ENCODE measurements around the gene RAD51B.
"Not testable (repeated sequence)": the region's sequence is repeated elsewhere in the genome, so short reads cannot be mapped to it uniquely, and the experiment has no call there.

The RAD51B gene

GRCh38 chr14:68089146-68089731, 269.7 kb downstream of the RAD51B start:
- no peaks in the 10 kb centered on the region for H3K9me3 ChIP-seq (ENCODE audit: insufficient read depth, low read length)
- H3K36me3 ChIP-seq (ENCODE audit: insufficient read depth, insufficient read length, low read length), result no peaks in the 10 kb centered on the region
- H3K27me3 ChIP-seq (ENCODE audit: insufficient read depth, insufficient read length), result no peaks in the 10 kb centered on the region
- no peak overlapping the region for H3K9ac ChIP-seq (ENCODE audit: insufficient read length, low read depth)
- no peaks in the 10 kb centered on the region for H3K4me1 ChIP-seq (ENCODE audit: insufficient read depth, insufficient read length)
- TF ChIP-seq YY1 (IDR thresholded peaks at IDR 0.05; ENCODE audit: insufficient read depth, insufficient read length), result no peak
- no peak for TF ChIP-seq SUZ12 (IDR thresholded peaks at IDR 0.05; ENCODE audit: extremely low read depth, insufficient read depth, insufficient read length)
- no peak for TF ChIP-seq ZNF274 (IDR thresholded peaks at IDR 0.05; ENCODE audit: low read depth, low read length)
- no peak overlapping the region for H3K4me3 ChIP-seq (ENCODE audit: insufficient read length, low read depth)
- DNase-seq (ENCODE audit: low read depth, low spot score), result no peak

- no peak for DNase-seq (ENCODE audit: low read depth, low spot score)
- no peak for TF ChIP-seq YY1 (IDR thresholded peaks at IDR 0.05; ENCODE audit: insufficient read depth, insufficient read length)
- TF ChIP-seq SUZ12 (IDR thresholded peaks at IDR 0.05; ENCODE audit: extremely low read depth, insufficient read depth, insufficient read length), result no peak
- TF ChIP-seq ZNF274 (IDR thresholded peaks at IDR 0.05; ENCODE audit: low read depth, low read length), result no peak
- Histone ChIP-seq H3K27me3 (ENCODE audit: insufficient read depth, insufficient read length) (no peaks in the 10 kb centered on the region), H3K4me1 (ENCODE audit: insufficient read depth, insufficient read length) (no peaks in the 10 kb centered on the region), H3K9me3 (ENCODE audit: insufficient read depth, low read length) (0 out of 2 replicates have a peak, but pooled peaks cover 4% of the 10 kb centered on the region), H3K4me3 (ENCODE audit: insufficient read length, low read depth) (no peak overlapping the region), H3K36me3 (ENCODE audit: insufficient read depth, insufficient read length, low read length) (no peaks in the 10 kb centered on the region), H3K9ac (ENCODE audit: insufficient read length, low read depth) (no peak overlapping the region)
Measured at GRCh38 chr14:68094158-68094557, 274.6 kb downstream of the RAD51B start.

GRCh38 chr14:68094752-68095151, 275.2 kb downstream of the RAD51B start:
- no peaks in the 10 kb centered on the region for H3K36me3 ChIP-seq (ENCODE audit: insufficient read depth, insufficient read length, low read length)
- no peaks in the 10 kb centered on the region for H3K27me3 ChIP-seq (ENCODE audit: insufficient read depth, insufficient read length)
- H3K4me3 ChIP-seq (ENCODE audit: insufficient read length, low read depth), result no peak overlapping the region
- H3K9me3 ChIP-seq (ENCODE audit: insufficient read depth, low read length), result peaks cover 10% of the 10 kb centered on the region; the same call in 1 of the 2 replicates
- TF ChIP-seq SUZ12 (IDR thresholded peaks at IDR 0.05; ENCODE audit: extremely low read depth, insufficient read depth, insufficient read length) (no peak), YY1 (IDR thresholded peaks at IDR 0.05; ENCODE audit: insufficient read depth, insufficient read length) (no peak), ZNF274 (IDR thresholded peaks at IDR 0.05; ENCODE audit: low read depth, low read length) (no peak)
- H3K4me1 ChIP-seq (ENCODE audit: insufficient read depth, insufficient read length), result no peaks in the 10 kb centered on the region
- DNase-seq (ENCODE audit: low read depth, low spot score), result no peak
- no peak overlapping the region for H3K9ac ChIP-seq (ENCODE audit: insufficient read length, low read depth)

GRCh38 chr14:68097727-68098126, 278.1 kb downstream of the RAD51B start:
- Histone ChIP-seq H3K27me3 (ENCODE audit: insufficient read depth, insufficient read length) (no peaks in the 10 kb centered on the region), H3K36me3 (ENCODE audit: insufficient read depth, insufficient read length, low read length) (no peaks in the 10 kb centered on the region), H3K9ac (ENCODE audit: insufficient read length, low read depth) (no peak overlapping the region), H3K4me1 (ENCODE audit: insufficient read depth, insufficient read length) (no peaks in the 10 kb centered on the region), H3K9me3 (ENCODE audit: insufficient read depth, low read length) (peaks cover 39% of the 10 kb centered on the region), H3K4me3 (ENCODE audit: insufficient read length, low read depth) (no peak overlapping the region)
- no peak for TF ChIP-seq ZNF274 (IDR thresholded peaks at IDR 0.05; ENCODE audit: low read depth, low read length)
- TF ChIP-seq SUZ12 (IDR thresholded peaks at IDR 0.05; ENCODE audit: extremely low read depth, insufficient read depth, insufficient read length), result no peak
- TF ChIP-seq YY1 (IDR thresholded peaks at IDR 0.05; ENCODE audit: insufficient read depth, insufficient read length), result no peak
- DNase-seq (ENCODE audit: low read depth, low spot score), result no peak

GRCh38 chr14:68098834-68099233, 279.3 kb downstream of the RAD51B start:
- no peaks in the 10 kb centered on the region for H3K27me3 ChIP-seq (ENCODE audit: insufficient read depth, insufficient read length)
- H3K4me3 ChIP-seq (ENCODE audit: insufficient read length, low read depth), result no peak overlapping the region
- H3K9me3 ChIP-seq (ENCODE audit: insufficient read depth, low read length), result peaks cover 50% of the 10 kb centered on the region
- no peak for DNase-seq (ENCODE audit: low read depth, low spot score)
- no peaks in the 10 kb centered on the region for H3K4me1 ChIP-seq (ENCODE audit: insufficient read depth, insufficient read length)
- H3K36me3 ChIP-seq (ENCODE audit: insufficient read depth, insufficient read length, low read length), result no peaks in the 10 kb centered on the region
- no peak overlapping the region for H3K9ac ChIP-seq (ENCODE audit: insufficient read length, low read depth)
- TF ChIP-seq SUZ12 (IDR thresholded peaks at IDR 0.05; ENCODE audit: extremely low read depth, insufficient read depth, insufficient read length) (no peak), ZNF274 (IDR thresholded peaks at IDR 0.05; ENCODE audit: low read depth, low read length) (no peak), YY1 (IDR thresholded peaks at IDR 0.05; ENCODE audit: insufficient read depth, insufficient read length) (no peak)

GRCh38 chr14:68099495-68100045, 280.0 kb downstream of the RAD51B start:
- H3K9me3 ChIP-seq (ENCODE audit: insufficient read depth, low read length), result peaks cover 50% of the 10 kb centered on the region
- no peak overlapping the region for H3K4me3 ChIP-seq (ENCODE audit: insufficient read length, low read depth)
- no peak overlapping the region for H3K9ac ChIP-seq (ENCODE audit: insufficient read length, low read depth)
- H3K27me3 ChIP-seq (ENCODE audit: insufficient read depth, insufficient read length), result no peaks in the 10 kb centered on the region
- H3K36me3 ChIP-seq (ENCODE audit: insufficient read depth, insufficient read length, low read length), result no peaks in the 10 kb centered on the region
- DNase-seq (ENCODE audit: low read depth, low spot score), result no peak
- TF ChIP-seq SUZ12 (IDR thresholded peaks at IDR 0.05; ENCODE audit: extremely low read depth, insufficient read depth, insufficient read length) (no peak), YY1 (IDR thresholded peaks at IDR 0.05; ENCODE audit: insufficient read depth, insufficient read length) (no peak), ZNF274 (IDR thresholded peaks at IDR 0.05; ENCODE audit: low read depth, low read length) (no peak)
- H3K4me1 ChIP-seq (ENCODE audit: insufficient read depth, insufficient read length), result no peaks in the 10 kb centered on the region

- H3K4me1 ChIP-seq (ENCODE audit: insufficient read depth, insufficient read length); DNase-seq (ENCODE audit: low read depth, low spot score); H3K4me3 ChIP-seq (ENCODE audit: insufficient read length, low read depth); H3K9ac ChIP-seq (ENCODE audit: insufficient read length, low read depth); H3K36me3 ChIP-seq (ENCODE audit: insufficient read depth, insufficient read length, low read length); H3K27me3 ChIP-seq (ENCODE audit: insufficient read depth, insufficient read length): not testable (repeated sequence)
- peaks cover 50% of the 10 kb centered on the region for H3K9me3 ChIP-seq (ENCODE audit: insufficient read depth, low read length)
Measured at GRCh38 chr14:68101715-68102301, 282.2 kb downstream of the RAD51B start.
